ENCODE results near the gene AFAP1. TPM values are rescaled to one million over a fixed set of nuclear protein-coding genes. Genes with fewer than 3 reads are reported as not detected.
"Not testable (repeated sequence)": the region's sequence is repeated elsewhere in the genome, so short reads cannot be mapped to it uniquely, and the experiment has no call there.

Gene AFAP1
- total RNA-seq, 1 donor from 2014 or later = 84.9 TPM

DNA sequence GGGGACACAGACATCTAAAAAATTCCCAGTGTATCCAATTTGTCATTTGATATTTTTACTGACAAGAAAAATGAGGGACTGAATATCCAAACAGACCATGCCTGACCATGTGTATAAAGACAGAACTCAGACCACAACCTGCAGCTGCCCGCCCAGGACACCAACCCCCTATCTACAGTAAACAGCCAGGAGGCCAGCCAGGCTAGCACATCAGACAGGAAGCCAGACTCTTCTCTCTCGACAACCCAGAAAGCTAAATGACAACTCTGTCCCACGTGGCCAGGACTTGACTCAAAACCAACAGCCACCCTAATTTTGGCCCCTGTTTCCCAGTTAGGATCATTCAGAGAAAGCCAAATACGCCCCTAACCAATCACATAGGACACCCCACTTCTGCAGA is 15.1 kb downstream of the AFAP1 start:
- no peak overlapping the region for H3K27ac ChIP-seq
- H3K9me3 ChIP-seq = no peaks in the 10 kb centered on the region
- H3K36me3 ChIP-seq = no peaks in the 10 kb centered on the region
- DNase-seq (ENCODE audit: low spot score in 2 of 2) = no peak
- H3K27me3 ChIP-seq = no peaks in the 10 kb centered on the region
- H3K4me1 ChIP-seq = peaks cover 2 to 7% of the 10 kb centered on the region in 2 donors
- TF ChIP-seq, protein P1, sequence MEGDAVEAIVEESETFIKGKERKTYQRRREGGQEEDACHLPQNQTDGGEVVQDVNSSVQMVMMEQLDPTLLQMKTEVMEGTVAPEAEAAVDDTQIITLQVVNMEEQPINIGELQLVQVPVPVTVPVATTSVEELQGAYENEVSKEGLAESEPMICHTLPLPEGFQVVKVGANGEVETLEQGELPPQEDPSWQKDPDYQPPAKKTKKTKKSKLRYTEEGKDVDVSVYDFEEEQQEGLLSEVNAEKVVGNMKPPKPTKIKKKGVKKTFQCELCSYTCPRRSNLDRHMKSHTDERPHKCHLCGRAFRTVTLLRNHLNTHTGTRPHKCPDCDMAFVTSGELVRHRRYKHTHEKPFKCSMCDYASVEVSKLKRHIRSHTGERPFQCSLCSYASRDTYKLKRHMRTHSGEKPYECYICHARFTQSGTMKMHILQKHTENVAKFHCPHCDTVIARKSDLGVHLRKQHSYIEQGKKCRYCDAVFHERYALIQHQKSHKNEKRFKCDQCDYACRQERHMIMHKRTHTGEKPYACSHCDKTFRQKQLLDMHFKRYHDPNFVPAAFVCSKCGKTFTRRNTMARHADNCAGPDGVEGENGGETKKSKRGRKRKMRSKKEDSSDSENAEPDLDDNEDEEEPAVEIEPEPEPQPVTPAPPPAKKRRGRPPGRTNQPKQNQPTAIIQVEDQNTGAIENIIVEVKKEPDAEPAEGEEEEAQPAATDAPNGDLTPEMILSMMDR (IDR thresholded peaks at IDR 0.05) = no peak
- no peak overlapping the region for H3K4me3 ChIP-seq
- intact Hi-C loops (cut with DNase I) = no loop called here

DNA sequence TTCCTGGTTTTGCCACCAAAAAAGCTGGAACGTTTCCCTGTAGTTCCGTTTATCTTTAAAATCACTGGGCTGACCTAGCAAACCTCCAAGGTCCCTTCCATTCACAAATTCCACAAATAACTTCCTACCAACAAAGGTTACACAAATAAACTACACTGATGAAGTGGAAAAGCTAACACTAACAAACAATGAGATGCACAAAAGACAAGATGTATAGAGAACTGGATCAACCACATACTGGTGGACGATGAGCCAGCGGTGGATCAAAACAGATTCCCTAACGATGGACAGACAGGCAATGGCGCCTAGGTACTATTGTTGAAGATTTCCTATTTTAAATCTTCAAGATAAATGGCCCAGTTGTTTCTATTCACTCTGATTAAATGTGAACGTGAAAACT is 15.5 kb downstream of the AFAP1 start:
- intact Hi-C loops (cut with DNase I) = no loop called here
- DNase-seq (ENCODE audit: low spot score in 2 of 2) = no peak

GRCh38 chr4:7922466-7922865 is 17.2 kb downstream of the AFAP1 start:
- Histone ChIP-seq H3K27me3 (no peaks in the 10 kb centered on the region), H3K4me1 (no peaks in the 10 kb centered on the region), H3K36me3 (no peaks in the 10 kb centered on the region), H3K27ac (no peak overlapping the region), H3K9me3 (no peaks in the 10 kb centered on the region), H3K4me3 (no peak overlapping the region)
- intact Hi-C loops (cut with DNase I) = no loop called here
- TF ChIP-seq, protein P1 (IDR thresholded peaks at IDR 0.05) = no peak
- DNase-seq (ENCODE audit: low spot score in 2 of 2) = no peak

More for the DNA sequence above, 15.5 kb downstream of the AFAP1 start:
- no peaks in the 10 kb centered on the region for H3K27me3 ChIP-seq
- H3K27ac ChIP-seq = no peak overlapping the region
- H3K36me3 ChIP-seq = no peaks in the 10 kb centered on the region
- H3K4me1 ChIP-seq = peaks cover 0 to 3% of the 10 kb centered on the region in 2 donors
- TF ChIP-seq, protein P1 (IDR thresholded peaks at IDR 0.05) = no peak
- H3K4me3 ChIP-seq = no peak overlapping the region
- H3K9me3 ChIP-seq = no peaks in the 10 kb centered on the region

- no peaks in the 10 kb centered on the region for H3K4me1 ChIP-seq
- TF ChIP-seq, protein P1 (IDR thresholded peaks at IDR 0.05) = no peak
- no peak for DNase-seq (ENCODE audit: low spot score in 2 of 2)
Observed at GRCh38 chr4:7918981-7919380, 20.7 kb downstream of the AFAP1 start.

GRCh38 chr4:7918187-7918586 is 21.5 kb downstream of the AFAP1 start:
- H3K27ac ChIP-seq; H3K9me3 ChIP-seq; H3K27me3 ChIP-seq; DNase-seq (ENCODE audit: low spot score in 2 of 2); H3K4me1 ChIP-seq; H3K4me3 ChIP-seq; H3K36me3 ChIP-seq: not testable (repeated sequence)
- intact Hi-C loops (cut with DNase I) = loop anchor here (5.0 kb wide), 1 partner anchor 139 kb away; no protein-coding TSS in a partner anchor

More at GRCh38 chr4:7918981-7919380, 20.7 kb downstream of the AFAP1 start:
- Histone ChIP-seq H3K4me3 (no peak overlapping the region), H3K36me3 (no peaks in the 10 kb centered on the region), H3K9me3 (no peaks in the 10 kb centered on the region), H3K27ac (no peak overlapping the region), H3K27me3 (no peaks in the 10 kb centered on the region)
- intact Hi-C loops (cut with DNase I) = loop anchor here (5.0 kb wide), 1 partner anchor 138 kb away; no protein-coding TSS in a partner anchor

GRCh38 chr4:7917669-7918068 is 22.0 kb downstream of the AFAP1 start:
- TF ChIP-seq, protein P1 (IDR thresholded peaks at IDR 0.05) = no peak
- no peaks in the 10 kb centered on the region for H3K27me3 ChIP-seq
- H3K4me3 ChIP-seq = no peak overlapping the region
- no peaks in the 10 kb centered on the region for H3K36me3 ChIP-seq
- H3K27ac ChIP-seq = no peak overlapping the region
- intact Hi-C loops (cut with DNase I) = loop anchor here (5.0 kb wide), 1 partner anchor 140 kb away; no protein-coding TSS in a partner anchor
- no peak for DNase-seq (ENCODE audit: low spot score in 2 of 2)
- H3K9me3 ChIP-seq = no peaks in the 10 kb centered on the region
- H3K4me1 ChIP-seq = no peaks in the 10 kb centered on the region
